GM23338 (cell line): Measurements from ENCODE around the gene MT1F. TPM values are rescaled to one million over a fixed set of nuclear protein-coding genes. Genes with fewer than 3 reads are reported as not detected.

Experiments used
- ATAC-seq: fragments of 200-7000 bp; cut with Tn5 transposase; 3 replicates; pipeline ENCODE4 v1.9.1; 2020
- DNase-seq: peaks from one replicate; pipeline ENCODE4 v3.0.0-alpha.2; 2015; ENCODE audit warnings: low spot score
- H2AFZ ChIP-seq: fragments of 200-600 bp; sonication (generic); 2 replicates; pipeline ENCODE4 v1.8.0; 2016; ENCODE audit warnings: antibody characterized with exemption, mild to moderate bottlenecking, moderate library complexity
- H3F3A ChIP-seq: fragments of 200-600 bp; sonication (generic); replicated peaks from 2 replicates; pipeline ENCODE4 v1.8.0; 2017; ENCODE audit warnings: antibody characterized with exemption, mixed run types, low read depth
- H3K27ac ChIP-seq: fragments of 200-600 bp; sonication (generic); 2 replicates; pipeline ENCODE4 v1.6.1; 2016; ENCODE audit warnings: low read depth
- H3K27me3 ChIP-seq: fragments of 200-600 bp; sonication (generic); 2 replicates; pipeline ENCODE4 v1.8.0; 2016; ENCODE audit warnings: mild to moderate bottlenecking, mixed run types, moderate library complexity; ENCODE audit not compliant: insufficient read depth
- H3K36me3 ChIP-seq: fragments of 200-600 bp; sonication (generic); 2 replicates; pipeline ENCODE4 v1.8.0; 2016; ENCODE audit warnings: mild to moderate bottlenecking; ENCODE audit not compliant: insufficient read depth
- H3K4me1 ChIP-seq: fragments of 200-600 bp; sonication (generic); 2 replicates; pipeline ENCODE4 v1.8.0; 2016; ENCODE audit warnings: mild to moderate bottlenecking, moderate library complexity; ENCODE audit not compliant: insufficient read depth
- H3K4me2 ChIP-seq: fragments of 200-600 bp; sonication (generic); 2 replicates; pipeline ENCODE4 v1.7.1; 2017; ENCODE audit warnings: mixed run types
- H3K4me3 ChIP-seq: fragments of 200-600 bp; sonication (generic); 2 replicates; pipeline ENCODE4 v1.6.1; 2016; ENCODE audit warnings: mixed run types
- H3K79me2 ChIP-seq: fragments of 200-600 bp; sonication (generic); replicated peaks from 2 replicates; pipeline ENCODE4 v1.8.0; 2017; ENCODE audit warnings: mild to moderate bottlenecking; ENCODE audit not compliant: insufficient read depth
- H3K9me2 ChIP-seq: fragments of 200-600 bp; sonication (generic); 2 replicates; pipeline ENCODE4 v1.8.0; 2017; ENCODE audit not compliant: insufficient read depth
- H4K20me1 ChIP-seq: fragments of 200-600 bp; sonication (generic); replicated peaks from 2 replicates; pipeline ENCODE4 v1.8.0; 2017; ENCODE audit warnings: mild to moderate bottlenecking; ENCODE audit not compliant: insufficient read depth
- H3K27ac Mint-ChIP-seq: 2 replicates; pipeline ENCODE4 v1.8.0; 2020; ENCODE audit warnings: inconsistent platforms, mild to moderate bottlenecking, moderate library complexity, mixed read lengths
- H3K27me3 Mint-ChIP-seq: 3 replicates; pipeline ENCODE4 v1.8.0; 2022; ENCODE audit warnings: low read depth, mild to moderate bottlenecking, moderate library complexity, mixed read lengths, inconsistent platforms; ENCODE audit not compliant: insufficient read depth, poor library complexity
- H3K36me3 Mint-ChIP-seq: 3 replicates; pipeline ENCODE4 v1.8.0; 2021; ENCODE audit warnings: low read depth, mild to moderate bottlenecking, inconsistent platforms, moderate library complexity, mixed read lengths
- H3K4me1 Mint-ChIP-seq: 3 replicates; pipeline ENCODE4 v1.8.0; 2020; ENCODE audit warnings: mild to moderate bottlenecking, inconsistent platforms, mixed read lengths
- H3K4me3 Mint-ChIP-seq: 3 replicates; pipeline ENCODE4 v1.8.0; 2021; ENCODE audit warnings: moderate library complexity, mild to moderate bottlenecking, inconsistent platforms, mixed read lengths
- H3K9me3 Mint-ChIP-seq: 3 replicates; pipeline ENCODE4 v1.8.0; 2020; ENCODE audit warnings: moderate library complexity, mild to moderate bottlenecking, inconsistent platforms, mixed read lengths
- EZH2 ChIP-seq: fragments of 200-600 bp; sonication (generic); IDR thresholded peaks from one replicate; pipeline ENCODE4 v1.8.0; 2017; ENCODE audit warnings: antibody characterized with exemption, mild to moderate bottlenecking, low read depth; ENCODE audit not compliant: unreplicated experiment
- EZH2phosphoT487 ChIP-seq: fragments of 200-600 bp; sonication (generic); IDR thresholded peaks from one replicate; pipeline ENCODE4 v1.8.1; 2018; ENCODE audit warnings: antibody characterized with exemption; ENCODE audit not compliant: unreplicated experiment
- NANOG ChIP-seq: IDR thresholded peaks from 2 replicates; pipeline ENCODE4 v1.6.1; 2016; ENCODE audit warnings: antibody characterized with exemption, borderline replicate concordance
- STAT1 ChIP-seq: IDR thresholded peaks from one replicate; pipeline ENCODE4 v1.6.1; 2016; ENCODE audit warnings: antibody characterized with exemption; ENCODE audit not compliant: unreplicated experiment
- ZNF114 ChIP-seq: fragments of 250-450 bp; sonication (Bioruptor Pico); IDR thresholded peaks from 2 replicates; pipeline ENCODE4 v1.5.0; 2020; ENCODE audit warnings: mild to moderate bottlenecking, moderate library complexity
- ZNF331 ChIP-seq: fragments of 250-450 bp; sonication (Bioruptor Pico); IDR thresholded peaks from 2 replicates; pipeline ENCODE4 v1.5.0; 2020; ENCODE audit warnings: low read depth, mild to moderate bottlenecking, moderate library complexity
- polyA plus RNA-seq: library from polyadenylated mRNA; unstranded; fragments of >200 nt; fragmentation: Nextera tagmentation; extraction: Ambion mirVana; gene quantifications from 2 replicates; pipeline ENCODE4 v1.2.1, GENCODE V29; 2016
- total RNA-seq: library from RNA; depleted of rRNA; stranded (reverse); fragments of >200 nt; shearing (Covaris generic); gene quantifications from 2 replicates; pipeline ENCODE4 v1.2.3, GENCODE V29; 2014
- TF ChIP-seq, protein P1 (sequence below), 2 experiments: fragments of 200-600 bp in 1 of 2; sonication (generic) in 1 of 2; conservative IDR thresholded peaks; 2 replicates each; pipeline versions ENCODE4 v1.5.1 to v1.6.1; 2016 to 2017; ENCODE audit warnings: antibody characterized with exemption in 2 of 2, low read depth in 2 of 2, mild to moderate bottlenecking in 2 of 2, moderate library complexity in 1 of 2

Gene MT1F
- total and polyA plus RNA-seq, 2 experiments from 2014 or later: 7.4 to 107 TPM

DNA sequence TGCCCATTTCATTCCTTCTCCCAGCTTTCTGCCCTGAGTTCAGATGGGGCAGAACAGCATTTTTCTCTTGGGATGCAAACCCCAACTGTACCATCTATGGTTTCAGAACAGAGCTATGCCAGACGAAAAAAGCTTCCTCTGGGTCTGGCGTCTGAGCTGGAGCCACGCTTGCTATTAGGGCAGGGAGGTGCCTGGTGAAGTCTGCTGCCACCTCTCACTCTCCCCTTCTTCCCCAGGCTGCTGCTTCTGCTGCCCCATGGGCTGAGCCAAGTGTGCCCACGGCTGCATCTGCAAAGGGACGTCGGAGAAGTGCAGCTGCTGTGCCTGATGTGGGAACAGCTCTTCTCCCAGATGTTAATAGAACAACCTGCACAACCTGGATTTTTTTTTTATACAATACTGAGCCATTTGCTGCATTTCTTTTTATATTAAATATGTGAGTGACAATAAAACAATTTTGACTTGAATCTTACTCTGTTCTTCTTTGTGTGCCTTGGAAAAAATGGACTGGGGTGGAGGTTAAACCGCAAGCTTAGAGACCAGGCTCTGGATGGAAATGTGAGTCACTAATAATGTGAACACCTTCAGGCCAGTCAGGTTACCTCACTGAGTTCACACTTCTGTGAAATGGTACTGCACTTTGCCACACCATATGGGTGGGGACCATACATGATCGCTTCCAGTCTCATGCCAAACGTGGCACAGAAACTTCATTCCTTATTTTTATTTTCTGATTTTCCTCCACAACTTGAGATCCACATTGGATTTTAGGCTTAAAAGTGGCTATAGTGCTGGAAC, 20.9 kb upstream of the MT1F start:
- Histone ChIP-seq H3K79me2 (no peaks in the 10 kb centered on the region), H4K20me1 (peaks cover 11% of the 10 kb centered on the region), H2AFZ (no peak overlapping the region), H3K4me1 (peaks cover 21% of the 10 kb centered on the region; the same call in 1 of the 2 replicates), H3F3A (peaks cover 8% of the 10 kb centered on the region; the same call in 1 of the 2 replicates), H3K9me2 (no peaks in the 10 kb centered on the region), H3K4me2 (no peak overlapping the region), H3K27ac (no peak overlapping the region), H3K27me3 (peaks cover 100% of the 10 kb centered on the region), H3K4me3 (no peak overlapping the region), H3K36me3 (no peaks in the 10 kb centered on the region; the same call in 1 of the 2 replicates)
- Mint-ChIP-seq H3K4me3 (peak overlapping the region; percentile 66; the same call in 1 of the 3 replicates), H3K36me3 (no peaks in the 10 kb centered on the region; the same call in 2 of the 3 replicates), H3K4me1 (peaks cover 35% of the 10 kb centered on the region), H3K27ac (no peak overlapping the region), H3K27me3 (peaks cover 99% of the 10 kb centered on the region), H3K9me3 (no peaks in the 10 kb centered on the region; the same call in 2 of the 3 replicates)
- ATAC-seq (no peak), DNase-seq (no peak)
- peak; percentile 76 for TF ChIP-seq EZH2
- TF ChIP-seq, protein P1, sequence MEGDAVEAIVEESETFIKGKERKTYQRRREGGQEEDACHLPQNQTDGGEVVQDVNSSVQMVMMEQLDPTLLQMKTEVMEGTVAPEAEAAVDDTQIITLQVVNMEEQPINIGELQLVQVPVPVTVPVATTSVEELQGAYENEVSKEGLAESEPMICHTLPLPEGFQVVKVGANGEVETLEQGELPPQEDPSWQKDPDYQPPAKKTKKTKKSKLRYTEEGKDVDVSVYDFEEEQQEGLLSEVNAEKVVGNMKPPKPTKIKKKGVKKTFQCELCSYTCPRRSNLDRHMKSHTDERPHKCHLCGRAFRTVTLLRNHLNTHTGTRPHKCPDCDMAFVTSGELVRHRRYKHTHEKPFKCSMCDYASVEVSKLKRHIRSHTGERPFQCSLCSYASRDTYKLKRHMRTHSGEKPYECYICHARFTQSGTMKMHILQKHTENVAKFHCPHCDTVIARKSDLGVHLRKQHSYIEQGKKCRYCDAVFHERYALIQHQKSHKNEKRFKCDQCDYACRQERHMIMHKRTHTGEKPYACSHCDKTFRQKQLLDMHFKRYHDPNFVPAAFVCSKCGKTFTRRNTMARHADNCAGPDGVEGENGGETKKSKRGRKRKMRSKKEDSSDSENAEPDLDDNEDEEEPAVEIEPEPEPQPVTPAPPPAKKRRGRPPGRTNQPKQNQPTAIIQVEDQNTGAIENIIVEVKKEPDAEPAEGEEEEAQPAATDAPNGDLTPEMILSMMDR (conservative IDR thresholded peaks at IDR 0.05; ENCODE audit: low read depth in 2 of 2): no peak

DNA sequence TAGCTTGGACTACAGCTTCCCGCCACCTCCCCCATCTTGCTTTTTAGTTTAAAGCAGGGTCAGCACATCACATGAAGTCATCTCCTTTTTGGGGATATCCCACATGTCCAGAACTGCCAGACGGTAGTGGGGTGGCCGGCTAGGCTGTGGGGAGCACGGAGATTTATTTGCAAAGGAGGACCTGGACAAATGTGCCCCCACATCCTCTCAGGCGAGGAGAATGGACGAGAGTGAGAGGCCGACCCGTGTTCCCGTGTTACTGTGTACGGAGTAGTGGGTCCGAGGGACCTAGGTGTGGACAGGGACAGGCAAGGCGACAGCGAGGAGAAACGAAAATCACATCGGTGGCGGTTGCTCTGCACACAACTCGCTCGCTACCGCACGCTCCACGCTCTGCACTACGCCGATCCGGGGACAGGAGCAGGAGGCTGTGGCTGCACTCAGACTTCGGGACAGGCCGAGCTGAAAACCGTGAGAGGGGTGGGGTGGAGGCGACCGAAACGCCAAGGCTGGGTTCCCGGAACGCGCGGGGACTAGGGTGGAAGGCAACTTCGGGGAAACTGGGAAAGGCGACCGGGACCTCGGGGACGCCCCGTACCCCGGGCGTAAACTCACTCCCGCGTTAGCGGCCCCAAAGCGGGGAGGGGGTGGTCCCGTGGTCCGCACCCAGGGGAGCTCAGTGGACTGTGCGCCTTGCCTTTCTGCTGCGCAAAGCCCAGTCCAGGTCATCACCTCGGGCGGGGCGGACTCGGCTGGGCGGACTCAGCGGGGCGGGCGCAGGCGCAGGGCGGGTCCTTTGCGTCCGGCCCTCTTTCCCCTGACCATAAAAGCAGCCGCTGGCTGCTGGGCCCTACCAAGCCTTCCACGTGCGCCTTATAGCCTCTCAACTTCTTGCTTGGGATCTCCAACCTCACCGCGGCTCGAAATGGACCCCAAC, 19.7 kb upstream of the MT1F start, which contains the start of gene MT1A:
Gene MT1A, plus strand, starts transcription at position 853 of the 937 bp plus-strand sequence. Its CDS starts 73 bp downstream, at position 926.
- peak; percentile 81 for TF ChIP-seq EZH2phosphoT487
- TF ChIP-seq STAT1: no peak
- TF ChIP-seq EZH2: peak; percentile 84
- TF ChIP-seq ZNF331: no peak
- no peak for TF ChIP-seq ZNF114 (CRISPR knock-in tag)
- TF ChIP-seq NANOG: no peak
- no peak within 1 kb of the TSS for H3K27ac Mint-ChIP-seq
- H3K27me3 ChIP-seq: peaks cover 100% of the 10 kb centered on the region
- peaks cover 38% of the 10 kb centered on the region for H3K4me1 Mint-ChIP-seq
- H3K36me3 Mint-ChIP-seq: no peaks in the 10 kb centered on the region; the same call in 2 of the 3 replicates
- H3K4me1 ChIP-seq: peaks cover 13% of the 10 kb centered on the region; the same call in 1 of the 2 replicates
- H3K4me3 Mint-ChIP-seq: peak within 1 kb of the TSS; percentile 66
- H3K79me2 ChIP-seq: no peaks in the 10 kb centered on the region
- H4K20me1 ChIP-seq: peaks cover 8% of the 10 kb centered on the region
- H3K9me3 Mint-ChIP-seq: no peaks in the 10 kb centered on the region; the same call in 2 of the 3 replicates
- peak within 1 kb of the TSS; percentile 57 for H3K4me3 ChIP-seq
- H3K27me3 Mint-ChIP-seq: peaks cover 99% of the 10 kb centered on the region
- no peaks in the 10 kb centered on the region; the same call in 1 of the 2 replicates for H3K36me3 ChIP-seq
- ATAC-seq (peak; percentile 50), DNase-seq (peak; percentile 79)
- 0 out of 2 replicates have a peak within 1 kb of the TSS, but pooled peaks have one; percentile 63 for H2AFZ ChIP-seq
- peak within 1 kb of the TSS; percentile 77 for H3K4me2 ChIP-seq
- H3F3A ChIP-seq: peaks cover 11% of the 10 kb centered on the region; the same call in 1 of the 2 replicates
- H3K9me2 ChIP-seq: no peaks in the 10 kb centered on the region
- H3K27ac ChIP-seq: no peak within 1 kb of the TSS
